ENCODE results near the gene GLYATL3.

The GLYATL3 gene

GRCh38 chr6:49576618-49577017 is 76.9 kb downstream of the GLYATL3 start:
- no peak for DNase-seq
- intact Hi-C loops (cut with DNase I): no loop called here
